ENCODE measurements around the gene VAT1L. TPM values are rescaled to one million over a fixed set of nuclear protein-coding genes. Genes with fewer than 3 reads are reported as not detected.

Gene VAT1L
- total and polyA plus RNA-seq, 2 donors (not counting 3 experiments of a cell fraction or from before 2014, with no cell fraction given) = 0.46 to 1.5 TPM

Other genes starting within 250 kb of the VAT1L start
- 5.0 and 6.2 TPM in 2 replicates for gene NUDT7, start 66.0 kb upstream of the VAT1L start, total RNA-seq
- gene NUDT7, start 66.0 kb upstream of the VAT1L start, polyA plus RNA-seq = 6.1 and 6.5 TPM in 2 replicates
- gene CLEC3A, start 234.0 kb downstream of the VAT1L start, total RNA-seq = not detected in 2 replicates
- gene CLEC3A, start 234.0 kb downstream of the VAT1L start, polyA plus RNA-seq = not detected in 2 replicates